GM04504 (cell line): ENCODE data around the gene P2RY14.
"Not testable (repeated sequence)": the region's sequence is repeated elsewhere in the genome, so short reads cannot be mapped to it uniquely, and the experiment has no call there.

ENCODE experiments used
- DNase-seq: peaks from one replicate; pipeline ENCODE4 v3.0.0-alpha.2; 2012; ENCODE audit warnings: low read depth

P2RY14 gene

DNA sequence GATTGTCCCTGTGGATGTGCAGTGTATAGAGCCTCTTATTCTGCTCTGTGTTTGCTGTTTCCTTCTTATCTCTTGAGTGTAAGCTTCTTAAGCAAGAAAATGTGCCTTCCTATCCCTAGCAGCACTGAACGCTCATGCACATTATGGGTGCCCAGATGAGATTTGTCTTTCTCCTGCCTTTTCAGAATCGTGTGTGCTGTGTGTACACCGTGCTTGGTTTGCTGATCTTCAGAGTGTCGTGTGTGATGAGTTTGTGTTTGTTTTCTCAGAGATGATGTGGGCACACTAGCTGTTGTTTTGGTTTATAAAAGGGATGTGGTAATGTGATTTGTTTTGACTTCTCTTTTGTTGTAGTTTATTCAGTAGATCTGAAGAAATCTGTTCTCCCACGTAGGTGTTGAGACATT lies 95.1 kb downstream of the P2RY14 start:
- no peak for DNase-seq

DNA sequence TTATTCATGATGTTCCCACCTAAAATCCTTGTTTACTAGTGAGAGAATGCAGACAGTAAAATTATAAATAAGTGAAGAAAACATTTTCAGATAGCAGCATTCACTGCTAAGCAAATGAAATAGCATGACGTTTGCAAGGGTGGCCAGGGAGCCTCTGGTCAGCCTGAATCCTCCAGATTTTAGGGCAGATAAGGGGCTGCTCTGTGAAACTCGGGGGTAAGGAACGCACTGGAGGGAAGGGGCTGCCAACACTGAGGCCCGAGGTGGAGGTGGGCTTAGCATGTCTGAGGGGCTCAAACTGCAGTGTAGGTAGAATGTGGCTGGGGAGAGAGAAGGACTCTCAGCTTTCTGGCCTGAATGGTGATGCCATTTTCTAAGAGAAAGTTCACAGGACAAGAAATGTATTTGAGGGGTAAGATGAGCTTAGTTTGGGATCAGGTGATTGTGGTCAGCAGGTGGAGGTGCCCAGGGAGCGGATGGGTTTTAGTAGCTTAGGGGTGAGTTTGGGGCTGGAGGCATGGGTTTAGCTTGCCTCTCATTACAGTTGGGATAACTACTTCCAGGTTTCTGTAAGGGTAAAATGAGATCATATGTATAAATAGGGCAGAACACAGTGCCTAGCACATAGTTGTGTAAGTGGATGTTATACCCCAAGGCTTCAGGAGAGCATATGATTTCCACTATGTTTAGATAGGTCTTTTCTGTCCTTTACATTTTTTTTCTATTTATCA lies 95.8 kb downstream of the P2RY14 start:
- DNase-seq = no peak

DNA sequence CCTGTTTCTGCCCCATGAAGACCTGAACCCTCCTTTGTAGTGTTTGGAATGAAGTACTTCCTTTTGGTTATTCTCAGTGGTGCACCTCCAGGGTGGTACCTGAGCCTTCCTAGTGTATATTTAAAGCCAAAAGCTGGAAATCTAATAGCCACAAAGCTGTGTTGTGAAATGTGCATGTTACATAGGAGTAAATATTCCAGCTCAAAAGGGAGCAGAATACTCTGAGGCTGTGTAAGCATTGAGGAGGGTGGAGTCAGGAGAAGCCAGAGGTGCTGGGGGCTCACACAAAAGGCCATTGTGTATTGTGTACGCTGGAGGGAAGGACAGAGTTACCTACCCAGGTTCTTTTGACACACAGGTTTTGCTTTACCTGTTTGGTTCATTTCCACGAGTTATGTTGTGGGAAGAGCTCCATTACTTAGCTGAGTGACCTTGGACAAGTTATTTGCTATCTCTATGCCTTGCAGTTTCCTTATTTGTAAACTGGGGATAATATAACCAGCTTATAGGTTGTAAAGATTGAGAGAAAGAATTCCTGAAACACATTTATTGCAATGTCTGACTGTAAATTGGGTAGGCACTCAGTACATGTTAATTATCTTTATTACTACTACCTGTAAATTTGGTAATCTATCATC lies 100.0 kb downstream of the P2RY14 start:
- DNase-seq = no peak

DNA sequence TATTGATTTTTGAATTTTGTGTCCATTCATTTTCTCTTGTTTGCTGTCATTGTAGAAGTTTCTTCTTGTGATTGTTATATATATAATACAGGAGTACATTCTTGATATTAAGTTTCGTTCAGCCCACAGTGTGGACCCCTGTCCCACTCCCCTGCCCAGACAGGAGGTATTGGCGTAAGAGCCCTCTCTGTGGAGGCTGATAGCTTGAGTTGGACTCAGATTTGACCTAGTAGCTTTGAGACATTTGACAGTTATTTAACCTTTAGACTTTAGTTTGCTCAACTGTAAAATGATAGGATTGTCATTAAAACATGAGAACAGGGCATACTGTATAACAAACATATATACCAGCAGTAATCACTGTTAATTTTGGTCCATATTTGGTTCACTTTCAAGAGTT lies 102.4 kb downstream of the P2RY14 start:
- DNase-seq = no peak

DNA sequence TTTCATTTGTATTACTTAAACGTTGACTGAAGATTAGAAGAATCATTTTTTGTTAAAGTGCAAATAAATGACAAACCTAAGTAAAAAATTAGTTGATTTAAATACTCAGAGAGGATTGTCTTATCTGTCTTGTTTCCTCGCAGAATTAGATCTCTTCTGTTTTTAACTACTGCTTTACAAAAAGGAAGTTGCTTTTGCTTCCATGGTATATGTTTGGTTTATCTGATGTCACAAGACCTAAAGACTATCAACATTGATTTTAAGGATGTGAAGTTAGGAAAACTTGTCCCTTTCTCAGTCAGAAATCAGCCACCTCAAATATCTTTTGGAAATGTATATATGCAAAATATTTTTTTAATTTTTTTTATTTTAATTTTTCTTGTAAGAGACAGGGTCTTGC lies 104.0 kb downstream of the P2RY14 start:
- no peak for DNase-seq

DNA sequence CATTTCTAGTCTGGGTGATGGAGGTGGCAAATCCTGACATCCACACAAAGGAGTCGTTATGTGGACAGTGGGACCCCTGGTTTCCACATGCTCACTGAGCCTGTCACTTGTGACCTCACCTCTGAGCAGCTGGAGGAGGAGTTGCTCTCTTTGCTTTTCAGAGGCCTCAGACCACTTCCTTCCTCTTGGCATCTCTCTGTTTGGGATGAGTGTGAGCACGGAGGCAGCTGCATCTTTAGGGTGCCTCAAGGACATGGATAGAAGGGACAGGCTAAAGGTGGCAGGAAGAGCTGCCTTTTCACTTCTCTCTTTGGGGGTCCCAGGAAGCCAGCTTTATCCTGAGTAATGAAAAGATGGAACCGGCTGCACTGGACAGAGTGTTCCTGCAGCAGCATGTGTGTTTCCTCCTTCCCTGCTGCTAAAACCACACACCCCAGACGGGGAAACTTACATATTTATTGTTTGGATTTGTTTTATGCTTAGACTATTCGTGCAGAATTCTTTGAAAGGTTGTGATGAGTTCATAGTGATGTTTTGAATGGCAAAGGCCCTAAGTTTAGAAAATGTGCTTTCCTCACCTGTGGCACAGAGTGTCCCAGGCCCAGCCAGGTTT lies 107.1 kb downstream of the P2RY14 start:
- no peak for DNase-seq

DNA sequence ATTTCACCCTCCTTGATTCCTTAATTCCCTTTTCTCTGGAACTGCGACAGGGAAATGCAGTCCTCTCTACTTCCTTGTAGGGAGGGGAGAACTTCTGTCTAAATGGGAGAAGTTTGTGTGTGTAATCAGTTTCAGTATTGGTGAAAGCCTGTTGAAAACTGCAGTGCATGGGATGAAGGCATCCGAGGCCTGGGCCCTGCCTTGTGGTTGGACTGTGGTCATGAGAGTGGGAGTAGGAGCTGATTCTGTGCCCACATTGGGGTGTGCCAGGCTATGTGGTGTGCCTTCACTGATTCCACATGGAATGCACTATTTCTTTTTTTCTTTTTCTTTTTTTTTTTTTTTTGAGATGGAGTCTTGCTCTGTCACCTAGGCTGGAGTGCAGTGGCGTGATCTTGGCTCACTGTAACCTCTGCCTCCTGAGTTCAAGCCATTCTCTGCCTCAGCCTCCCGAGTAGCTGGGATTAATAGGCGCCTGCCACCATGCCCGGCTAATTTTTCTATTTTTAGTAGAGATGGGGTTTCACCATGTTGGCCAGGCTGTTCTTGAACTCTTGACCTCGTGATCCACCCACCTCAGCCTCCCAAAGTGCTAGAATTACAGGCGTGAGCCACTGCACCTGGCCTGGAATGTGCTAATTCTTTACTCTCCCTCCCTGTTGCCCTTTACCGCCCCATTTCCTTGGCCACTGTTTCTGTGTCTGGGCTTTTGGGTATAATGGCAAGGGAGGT lies 108.2 kb downstream of the P2RY14 start:
- not testable (repeated sequence) for DNase-seq

DNA sequence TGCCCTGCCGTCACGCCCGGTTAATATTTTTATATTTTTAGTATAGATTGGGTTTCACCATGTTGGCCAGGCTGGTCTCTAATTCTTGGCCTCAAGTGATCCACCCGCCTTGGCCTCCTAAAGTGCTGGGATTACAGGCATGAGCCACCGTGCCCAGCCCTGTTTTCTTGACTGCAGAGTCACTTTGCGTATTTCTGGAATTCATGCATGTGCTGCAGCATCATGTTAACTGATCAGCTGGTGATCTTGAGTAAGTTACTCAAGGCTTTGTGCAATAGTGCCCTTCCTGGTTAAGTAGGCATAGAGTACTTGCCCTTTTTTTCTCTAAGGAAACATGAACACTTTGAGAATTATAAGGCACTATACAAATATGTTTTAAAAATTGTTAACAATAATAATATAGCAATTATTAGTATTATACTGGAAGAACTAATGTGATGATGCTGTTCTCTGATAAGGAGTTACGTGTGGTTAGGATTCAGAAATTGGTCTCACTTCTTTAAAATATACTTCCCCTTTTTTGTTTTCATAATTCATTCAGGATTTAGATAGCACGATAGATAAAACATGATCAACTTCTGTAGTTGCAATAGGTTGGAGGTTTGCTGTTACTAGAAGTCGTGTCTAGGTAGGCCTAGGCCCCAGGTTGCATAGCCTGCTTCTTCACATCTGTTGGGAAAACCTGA lies 108.9 kb downstream of the P2RY14 start:
- DNase-seq = no peak

DNA sequence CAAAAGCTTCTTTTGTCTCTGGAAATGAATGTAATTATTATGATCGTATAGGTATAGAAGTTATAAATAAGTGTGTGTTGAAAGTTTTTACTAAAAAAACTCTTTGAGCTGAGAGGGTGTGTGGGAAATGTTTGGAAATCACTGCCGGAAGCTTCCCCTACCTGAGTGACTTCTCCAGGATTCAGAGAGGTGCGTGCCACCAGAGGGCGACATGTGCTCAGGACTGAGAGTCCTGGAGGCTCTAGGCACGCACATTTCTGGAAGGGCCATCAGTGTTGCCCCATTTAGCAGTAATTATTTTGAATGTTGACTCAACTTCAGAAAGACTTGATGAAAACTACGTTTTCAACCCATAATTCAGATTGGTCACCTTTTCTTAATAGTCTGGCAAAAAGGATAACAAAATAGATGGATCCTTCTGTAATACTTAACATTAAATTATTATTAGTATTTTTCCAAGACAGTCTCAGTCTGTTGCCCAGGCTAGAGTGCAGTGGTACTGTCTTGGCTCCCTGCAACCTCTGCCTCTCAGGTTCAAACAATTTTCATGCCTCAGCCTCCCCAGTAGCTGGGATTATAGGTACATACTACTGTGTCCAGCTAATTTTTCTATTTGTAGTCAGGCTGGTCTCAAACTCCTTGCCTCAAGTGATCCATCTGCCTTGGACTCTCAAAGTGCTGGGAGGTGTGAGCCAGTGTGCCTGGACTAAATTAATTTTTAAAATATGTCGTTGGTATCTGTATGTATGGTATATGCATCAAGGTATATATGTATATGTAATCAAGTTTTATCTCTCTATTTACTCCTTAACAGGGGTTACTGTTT lies 109.9 kb downstream of the P2RY14 start:
- DNase-seq = peak; percentile 40

DNA sequence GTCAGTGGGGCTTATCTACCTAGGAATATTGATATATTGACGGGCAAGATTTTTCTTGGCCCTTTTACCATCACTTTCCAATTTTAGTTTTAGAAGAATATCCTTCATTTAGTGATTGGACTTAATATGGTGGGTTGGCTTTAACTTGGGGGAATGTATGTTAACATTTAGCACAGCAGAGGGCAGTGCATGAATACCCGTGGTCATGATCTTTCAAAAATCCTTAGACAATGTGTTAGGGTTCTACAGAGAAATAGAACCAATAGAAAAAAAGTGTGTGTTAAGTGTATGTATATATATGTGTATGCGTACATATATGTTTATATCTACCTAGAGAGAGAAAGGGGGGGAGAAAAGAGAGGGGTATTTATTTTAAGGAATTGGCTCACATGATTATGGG lies 112.2 kb downstream of the P2RY14 start:
- DNase-seq = no peak

DNA sequence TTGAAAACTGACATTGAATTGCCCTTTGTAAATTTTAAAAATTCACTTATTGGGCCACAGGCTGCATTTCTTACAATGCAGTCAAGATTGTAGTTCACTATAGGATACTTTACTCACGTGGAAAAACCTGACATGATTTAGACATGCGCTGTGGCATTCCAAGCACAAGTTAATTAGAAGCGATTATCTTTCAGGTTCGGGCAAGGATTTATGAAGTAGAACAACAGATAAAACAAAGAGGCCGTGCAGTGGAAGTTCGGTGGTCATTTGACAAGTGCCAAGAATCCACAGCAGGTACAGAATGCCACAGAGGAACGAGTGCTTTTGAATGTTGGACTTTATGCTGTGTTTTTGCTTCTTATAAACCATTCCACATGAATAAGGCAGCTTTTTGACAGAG lies 113.1 kb downstream of the P2RY14 start:
- no peak for DNase-seq
